ENCODE results near the gene TEX22.
A peak's percentile ranks its signal among the peaks of the same experiment; 100 is the strongest.

TEX22 gene

DNA sequence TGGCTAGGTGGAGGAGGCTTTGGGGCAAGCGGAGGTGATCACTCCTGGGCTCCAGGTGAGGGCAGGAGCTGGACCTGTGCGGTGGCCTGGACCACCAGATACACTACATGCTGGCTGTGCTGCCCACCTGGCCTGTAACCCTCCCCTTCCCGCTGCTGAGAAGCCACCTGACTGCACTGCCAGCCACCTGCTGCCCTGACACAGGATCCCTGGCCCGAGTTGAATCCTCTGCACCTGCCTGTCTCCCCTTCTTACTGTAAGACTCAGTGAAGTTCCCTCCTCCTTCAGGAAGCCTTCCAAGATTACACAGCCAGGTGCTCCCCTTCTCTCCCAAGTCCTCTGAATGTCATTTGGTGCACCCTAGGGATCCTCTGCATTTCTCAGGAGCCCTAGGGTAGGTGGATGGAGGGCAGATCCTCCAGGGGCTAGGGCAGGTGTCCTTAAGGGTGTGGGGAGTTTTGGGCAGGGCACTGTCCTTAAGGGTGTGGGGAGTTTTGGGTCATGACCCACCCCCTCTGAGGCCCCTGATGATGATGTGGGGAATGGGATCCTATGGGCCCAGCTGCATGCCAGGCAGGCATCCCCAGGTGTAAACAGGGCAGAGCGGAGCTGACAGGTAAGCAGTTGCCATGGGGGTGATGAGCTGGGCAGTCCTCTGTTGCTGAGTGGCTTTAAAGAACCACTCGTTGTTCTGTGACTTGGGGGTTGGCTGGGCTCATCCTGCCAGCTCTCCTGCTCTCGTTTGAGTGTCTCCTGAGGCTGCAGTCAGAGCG, 14.6 kb downstream of the TEX22 start:
- no peak for ATAC-seq
- TF ChIP-seq ZFP30 (CRISPR knock-in tag; IDR thresholded peaks at IDR 0.05) (no peak), ZNF8 (CRISPR knock-in tag; IDR thresholded peaks at IDR 0.05) (no peak), ZFP3 (CRISPR knock-in tag; IDR thresholded peaks at IDR 0.05) (no peak), ZNF70 (CRISPR knock-in tag; IDR thresholded peaks at IDR 0.05) (no peak)

- ATAC-seq, result no peak
- TF ChIP-seq OSR1 (CRISPR knock-in tag; IDR thresholded peaks at IDR 0.05) (no peak), ZFP3 (CRISPR knock-in tag; IDR thresholded peaks at IDR 0.05) (no peak), GLIS3 (CRISPR knock-in tag; IDR thresholded peaks at IDR 0.05) (no peak), SNAI2 (CRISPR knock-in tag; IDR thresholded peaks at IDR 0.05) (no peak), RARB (CRISPR knock-in tag; IDR thresholded peaks at IDR 0.05) (no peak), ZNF8 (CRISPR knock-in tag; IDR thresholded peaks at IDR 0.05) (no peak), ZC3H10 (CRISPR knock-in tag; IDR thresholded peaks at IDR 0.05) (no peak)
- TF ChIP-seq, protein P1, sequence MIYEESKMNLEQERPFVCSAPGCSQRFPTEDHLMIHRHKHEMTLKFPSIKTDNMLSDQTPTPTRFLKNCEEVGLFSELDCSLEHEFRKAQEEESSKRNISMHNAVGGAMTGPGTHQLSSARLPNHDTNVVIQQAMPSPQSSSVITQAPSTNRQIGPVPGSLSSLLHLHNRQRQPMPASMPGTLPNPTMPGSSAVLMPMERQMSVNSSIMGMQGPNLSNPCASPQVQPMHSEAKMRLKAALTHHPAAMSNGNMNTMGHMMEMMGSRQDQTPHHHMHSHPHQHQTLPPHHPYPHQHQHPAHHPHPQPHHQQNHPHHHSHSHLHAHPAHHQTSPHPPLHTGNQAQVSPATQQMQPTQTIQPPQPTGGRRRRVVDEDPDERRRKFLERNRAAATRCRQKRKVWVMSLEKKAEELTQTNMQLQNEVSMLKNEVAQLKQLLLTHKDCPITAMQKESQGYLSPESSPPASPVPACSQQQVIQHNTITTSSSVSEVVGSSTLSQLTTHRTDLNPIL (CRISPR knock-in tag; IDR thresholded peaks at IDR 0.05; ENCODE audit: low read depth), result no peak
- TF ChIP-seq, protein P2, sequence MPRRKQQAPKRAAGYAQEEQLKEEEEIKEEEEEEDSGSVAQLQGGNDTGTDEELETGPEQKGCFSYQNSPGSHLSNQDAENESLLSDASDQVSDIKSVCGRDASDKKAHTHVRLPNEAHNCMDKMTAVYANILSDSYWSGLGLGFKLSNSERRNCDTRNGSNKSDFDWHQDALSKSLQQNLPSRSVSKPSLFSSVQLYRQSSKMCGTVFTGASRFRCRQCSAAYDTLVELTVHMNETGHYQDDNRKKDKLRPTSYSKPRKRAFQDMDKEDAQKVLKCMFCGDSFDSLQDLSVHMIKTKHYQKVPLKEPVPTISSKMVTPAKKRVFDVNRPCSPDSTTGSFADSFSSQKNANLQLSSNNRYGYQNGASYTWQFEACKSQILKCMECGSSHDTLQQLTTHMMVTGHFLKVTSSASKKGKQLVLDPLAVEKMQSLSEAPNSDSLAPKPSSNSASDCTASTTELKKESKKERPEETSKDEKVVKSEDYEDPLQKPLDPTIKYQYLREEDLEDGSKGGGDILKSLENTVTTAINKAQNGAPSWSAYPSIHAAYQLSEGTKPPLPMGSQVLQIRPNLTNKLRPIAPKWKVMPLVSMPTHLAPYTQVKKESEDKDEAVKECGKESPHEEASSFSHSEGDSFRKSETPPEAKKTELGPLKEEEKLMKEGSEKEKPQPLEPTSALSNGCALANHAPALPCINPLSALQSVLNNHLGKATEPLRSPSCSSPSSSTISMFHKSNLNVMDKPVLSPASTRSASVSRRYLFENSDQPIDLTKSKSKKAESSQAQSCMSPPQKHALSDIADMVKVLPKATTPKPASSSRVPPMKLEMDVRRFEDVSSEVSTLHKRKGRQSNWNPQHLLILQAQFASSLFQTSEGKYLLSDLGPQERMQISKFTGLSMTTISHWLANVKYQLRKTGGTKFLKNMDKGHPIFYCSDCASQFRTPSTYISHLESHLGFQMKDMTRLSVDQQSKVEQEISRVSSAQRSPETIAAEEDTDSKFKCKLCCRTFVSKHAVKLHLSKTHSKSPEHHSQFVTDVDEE (CRISPR knock-in tag; IDR thresholded peaks at IDR 0.05), result no peak
Measured at GRCh38 chr14:105413544-105413886, 15.2 kb downstream of the TEX22 start.

GRCh38 chr14:105414456-105415371, 16.4 kb downstream of the TEX22 start:
- TF ChIP-seq ISL1 (CRISPR knock-in tag; IDR thresholded peaks at IDR 0.05), result no peak
- no peak for TF ChIP-seq ZC3H10 (CRISPR knock-in tag; IDR thresholded peaks at IDR 0.05)
- TF ChIP-seq PATZ1 (CRISPR knock-in tag; IDR thresholded peaks at IDR 0.05; ENCODE audit: borderline replicate concordance), result no peak
- peak; percentile 88 for ATAC-seq

- no peak for ATAC-seq
- TF ChIP-seq TCF4 (CRISPR knock-in tag; IDR thresholded peaks at IDR 0.05; ENCODE audit: borderline replicate concordance) (no peak), TOX (CRISPR knock-in tag; IDR thresholded peaks at IDR 0.05; ENCODE audit: borderline replicate concordance) (no peak), BACH2 (CRISPR knock-in tag; IDR thresholded peaks at IDR 0.05; ENCODE audit: borderline replicate concordance) (no peak), OSR1 (CRISPR knock-in tag; IDR thresholded peaks at IDR 0.05) (no peak), ARNTL (CRISPR knock-in tag; IDR thresholded peaks at IDR 0.05; ENCODE audit: borderline replicate concordance, low read depth) (no peak), ZFP3 (CRISPR knock-in tag; IDR thresholded peaks at IDR 0.05) (no peak), SNAI2 (CRISPR knock-in tag; IDR thresholded peaks at IDR 0.05) (no peak), ESRRG (CRISPR knock-in tag; IDR thresholded peaks at IDR 0.05) (no peak), ZC3H10 (CRISPR knock-in tag; IDR thresholded peaks at IDR 0.05) (no peak), ZNF565 (CRISPR knock-in tag; conservative IDR thresholded peaks at IDR 0.05; ENCODE audit: low read depth) (no peak), ZNF70 (CRISPR knock-in tag; IDR thresholded peaks at IDR 0.05) (no peak), RARB (CRISPR knock-in tag; IDR thresholded peaks at IDR 0.05) (no peak)
- TF ChIP-seq, protein P1 (CRISPR knock-in tag; IDR thresholded peaks at IDR 0.05; ENCODE audit: low read depth), result no peak
- TF ChIP-seq, protein P2 (CRISPR knock-in tag; IDR thresholded peaks at IDR 0.05), result no peak
- TF ChIP-seq, protein P3, sequence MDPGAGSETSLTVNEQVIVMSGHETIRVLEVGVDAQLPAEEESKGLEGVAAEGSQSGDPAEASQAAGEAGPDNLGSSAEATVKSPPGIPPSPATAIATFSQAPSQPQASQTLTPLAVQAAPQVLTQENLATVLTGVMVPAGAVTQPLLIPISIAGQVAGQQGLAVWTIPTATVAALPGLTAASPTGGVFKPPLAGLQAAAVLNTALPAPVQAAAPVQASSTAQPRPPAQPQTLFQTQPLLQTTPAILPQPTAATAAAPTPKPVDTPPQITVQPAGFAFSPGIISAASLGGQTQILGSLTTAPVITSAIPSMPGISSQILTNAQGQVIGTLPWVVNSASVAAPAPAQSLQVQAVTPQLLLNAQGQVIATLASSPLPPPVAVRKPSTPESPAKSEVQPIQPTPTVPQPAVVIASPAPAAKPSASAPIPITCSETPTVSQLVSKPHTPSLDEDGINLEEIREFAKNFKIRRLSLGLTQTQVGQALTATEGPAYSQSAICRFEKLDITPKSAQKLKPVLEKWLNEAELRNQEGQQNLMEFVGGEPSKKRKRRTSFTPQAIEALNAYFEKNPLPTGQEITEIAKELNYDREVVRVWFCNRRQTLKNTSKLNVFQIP (CRISPR knock-in tag; IDR thresholded peaks at IDR 0.05; ENCODE audit: borderline replicate concordance, low read depth), result no peak
Measured at GRCh38 chr14:105415481-105416428, 17.4 kb downstream of the TEX22 start.
